ACC112 (cell line): Measurements from ENCODE around the gene CHTF18.

Source experiments
- H2AFZ ChIP-seq: fragments of 200-600 bp; sonication (generic); one replicate; pipeline ENCODE4 v1.6.0; 2017; ENCODE audit warnings: antibody characterized with exemption, low read length; ENCODE audit not compliant: unreplicated experiment
- H3K27ac ChIP-seq: fragments of 200-600 bp; sonication (generic); 2 replicates; pipeline ENCODE4 v1.5.1; 2014; ENCODE audit warnings: low read depth, mild to moderate bottlenecking, antibody characterized with exemption, low read length, moderate library complexity
- H3K27me3 ChIP-seq: fragments of 200-600 bp; sonication (generic); 2 replicates; pipeline ENCODE4 v1.6.1; 2014; ENCODE audit warnings: mild to moderate bottlenecking, antibody characterized with exemption, low read length, moderate library complexity, mixed read lengths; ENCODE audit not compliant: insufficient read depth
- H3K36me3 ChIP-seq: fragments of 200-600 bp; sonication (generic); 2 replicates; pipeline ENCODE4 v1.6.1; 2016; ENCODE audit warnings: mild to moderate bottlenecking, antibody characterized with exemption, low read length, moderate library complexity, mixed read lengths; ENCODE audit not compliant: insufficient read depth
- H3K4me1 ChIP-seq: fragments of 200-600 bp; sonication (generic); one replicate; pipeline ENCODE4 v1.6.1; 2016; ENCODE audit warnings: low read length, mixed read lengths; ENCODE audit not compliant: insufficient read depth, unreplicated experiment, control insufficient read depth
- H3K4me3 ChIP-seq: fragments of 200-600 bp; sonication (generic); 2 replicates; pipeline ENCODE4 v1.5.1; 2014; ENCODE audit warnings: mild to moderate bottlenecking, low read depth, low read length
- H3K79me2 ChIP-seq: fragments of 200-600 bp; sonication (generic); one replicate; pipeline ENCODE4 v1.6.0; 2016; ENCODE audit warnings: low read length; ENCODE audit not compliant: control insufficient read depth, unreplicated experiment, insufficient read depth

Gene CHTF18

GRCh38 chr16:821751-822150 lies 33.3 kb downstream of the CHTF18 start:
- Histone ChIP-seq H3K27me3 (peaks cover 44% of the 10 kb centered on the region), H3K27ac (no peak overlapping the region)

GRCh38 chr16:822174-822908 lies 33.9 kb downstream of the CHTF18 start:
- Histone ChIP-seq H3K79me2 (no peaks in the 10 kb centered on the region), H3K4me3 (no peak overlapping the region), H3K27me3 (peaks cover 38% of the 10 kb centered on the region; the same call in 1 of the 2 replicates), H3K27ac (no peak overlapping the region), H3K4me1 (no peaks in the 10 kb centered on the region), H3K36me3 (no peaks in the 10 kb centered on the region), H2AFZ (no peak overlapping the region)

More at GRCh38 chr16:821751-822150, 33.3 kb downstream of the CHTF18 start:
- no peaks in the 10 kb centered on the region for H3K36me3 ChIP-seq
- no peak overlapping the region for H2AFZ ChIP-seq
- H3K79me2 ChIP-seq = no peaks in the 10 kb centered on the region
- no peaks in the 10 kb centered on the region for H3K4me1 ChIP-seq
- no peak overlapping the region for H3K4me3 ChIP-seq

GRCh38 chr16:822909-823297 lies 34.5 kb downstream of the CHTF18 start:
- Histone ChIP-seq H3K4me1 (no peaks in the 10 kb centered on the region), H3K79me2 (no peaks in the 10 kb centered on the region), H3K27ac (no peak overlapping the region), H2AFZ (no peak overlapping the region), H3K27me3 (peaks cover 34% of the 10 kb centered on the region; the same call in 1 of the 2 replicates), H3K36me3 (no peaks in the 10 kb centered on the region), H3K4me3 (no peak overlapping the region)

- Histone ChIP-seq H3K4me1 (no peaks in the 10 kb centered on the region), H3K79me2 (no peaks in the 10 kb centered on the region), H3K27ac (no peak overlapping the region), H3K36me3 (no peaks in the 10 kb centered on the region), H2AFZ (no peak overlapping the region), H3K4me3 (no peak overlapping the region), H3K27me3 (peaks cover 24% of the 10 kb centered on the region; the same call in 1 of the 2 replicates)
Observed at GRCh38 chr16:824194-824593, 35.8 kb downstream of the CHTF18 start.

GRCh38 chr16:824601-825000 lies 36.2 kb downstream of the CHTF18 start:
- no peaks in the 10 kb centered on the region for H3K36me3 ChIP-seq
- no peaks in the 10 kb centered on the region for H3K79me2 ChIP-seq
- H3K27ac ChIP-seq = no peak overlapping the region
- H2AFZ ChIP-seq = no peak overlapping the region
- no peak overlapping the region for H3K4me3 ChIP-seq
- H3K27me3 ChIP-seq = peaks cover 24% of the 10 kb centered on the region; the same call in 1 of the 2 replicates
- no peaks in the 10 kb centered on the region for H3K4me1 ChIP-seq

GRCh38 chr16:825341-826061 lies 37.1 kb downstream of the CHTF18 start:
- Histone ChIP-seq H2AFZ (no peak overlapping the region), H3K27ac (no peak overlapping the region), H3K4me1 (no peaks in the 10 kb centered on the region), H3K79me2 (no peaks in the 10 kb centered on the region), H3K36me3 (no peaks in the 10 kb centered on the region), H3K4me3 (peak overlapping the region; percentile 37; the same call in 1 of the 2 replicates), H3K27me3 (peaks cover 24% of the 10 kb centered on the region; the same call in 1 of the 2 replicates)

- H3K27me3 ChIP-seq = peaks cover 20% of the 10 kb centered on the region; the same call in 1 of the 2 replicates
- no peak overlapping the region for H3K4me3 ChIP-seq
- H3K79me2 ChIP-seq = no peaks in the 10 kb centered on the region
- no peaks in the 10 kb centered on the region for H3K36me3 ChIP-seq
- no peaks in the 10 kb centered on the region for H3K4me1 ChIP-seq
- H2AFZ ChIP-seq = no peak overlapping the region
- H3K27ac ChIP-seq = no peak overlapping the region
Observed at GRCh38 chr16:827513-827912, 39.1 kb downstream of the CHTF18 start.

- no peak overlapping the region for H3K4me3 ChIP-seq
- H3K36me3 ChIP-seq = no peaks in the 10 kb centered on the region
- H3K79me2 ChIP-seq = no peaks in the 10 kb centered on the region
- H2AFZ ChIP-seq = no peak overlapping the region
- no peak overlapping the region for H3K27ac ChIP-seq
- no peaks in the 10 kb centered on the region for H3K4me1 ChIP-seq
- H3K27me3 ChIP-seq = peaks cover 20% of the 10 kb centered on the region; the same call in 1 of the 2 replicates
Observed at GRCh38 chr16:828891-829290, 40.5 kb downstream of the CHTF18 start.

GRCh38 chr16:830107-830870 lies 41.9 kb downstream of the CHTF18 start:
- H3K36me3 ChIP-seq = no peaks in the 10 kb centered on the region

GRCh38 chr16:830871-831570 lies 42.6 kb downstream of the CHTF18 start:
- Histone ChIP-seq H3K79me2 (no peaks in the 10 kb centered on the region), H2AFZ (no peak overlapping the region), H3K36me3 (no peaks in the 10 kb centered on the region), H3K27ac (no peak overlapping the region), H3K4me3 (no peak overlapping the region), H3K4me1 (no peaks in the 10 kb centered on the region), H3K27me3 (peaks cover under 1% of the 10 kb centered on the region; the same call in 1 of the 2 replicates)

More at GRCh38 chr16:830107-830870, 41.9 kb downstream of the CHTF18 start:
- Histone ChIP-seq H2AFZ (no peak overlapping the region), H3K79me2 (no peaks in the 10 kb centered on the region), H3K27ac (no peak overlapping the region), H3K27me3 (peaks cover 8% of the 10 kb centered on the region; the same call in 1 of the 2 replicates), H3K4me1 (no peaks in the 10 kb centered on the region), H3K4me3 (no peak overlapping the region)
